HG02943 (cell line): ENCODE measurements around the gene ELFN2.
"Not testable (repeated sequence)": the region's sequence is repeated elsewhere in the genome, so short reads cannot be mapped to it uniquely, and the experiment has no call there.

Source experiments
- ATAC-seq: cut with Tn5 transposase; IDR thresholded peaks from one replicate; pipeline ENCODE4 v1.9.1; 2021; ENCODE audit warnings: mild to moderate bottlenecking, low read depth, moderate library complexity; ENCODE audit not compliant: unreplicated experiment

Gene ELFN2

GRCh38 chr22:37427135-37427710 is at the start of gene ELFN2:
TSS of gene ELFN2 (minus strand) at chr22:37427479. CDS start at chr22:37375534, 51,945 bp downstream.
- no peak for ATAC-seq

GRCh38 chr22:37476389-37477329 is 49.4 kb upstream of the ELFN2 start:
- no peak for ATAC-seq

- no peak for ATAC-seq
Observed at GRCh38 chr22:37474447-37475090, 47.3 kb upstream of the ELFN2 start.

GRCh38 chr22:37473437-37473946 is 46.2 kb upstream of the ELFN2 start:
- ATAC-seq, result no peak

GRCh38 chr22:37472418-37473006 is 45.2 kb upstream of the ELFN2 start:
- no peak for ATAC-seq

- ATAC-seq, result no peak
Observed at GRCh38 chr22:37471727-37472417, 44.6 kb upstream of the ELFN2 start.

GRCh38 chr22:37470087-37470445 is 42.8 kb upstream of the ELFN2 start:
- ATAC-seq, result no peak

- ATAC-seq, result no peak
Observed at GRCh38 chr22:37469416-37470086, 42.3 kb upstream of the ELFN2 start.

GRCh38 chr22:37468201-37468695 is 41.0 kb upstream of the ELFN2 start:
- not testable (repeated sequence) for ATAC-seq

- no peak for ATAC-seq
Observed at GRCh38 chr22:37467391-37467955, 40.2 kb upstream of the ELFN2 start.

- ATAC-seq, result no peak
Observed at GRCh38 chr22:37464181-37464580, 36.9 kb upstream of the ELFN2 start.

GRCh38 chr22:37462983-37463382 is 35.7 kb upstream of the ELFN2 start:
- ATAC-seq, result no peak

- no peak for ATAC-seq
Observed at GRCh38 chr22:37462436-37462835, 35.2 kb upstream of the ELFN2 start.

- no peak for ATAC-seq
Observed at GRCh38 chr22:37461961-37462360, 34.7 kb upstream of the ELFN2 start.

GRCh38 chr22:37460684-37461083 is 33.4 kb upstream of the ELFN2 start:
- ATAC-seq, result no peak

GRCh38 chr22:37459206-37459605 is 31.9 kb upstream of the ELFN2 start:
- ATAC-seq, result no peak

- ATAC-seq, result no peak
Observed at GRCh38 chr22:37457093-37457893, 30.0 kb upstream of the ELFN2 start.

- ATAC-seq, result no peak
Observed at GRCh38 chr22:37456346-37456745, 29.1 kb upstream of the ELFN2 start.
